ENCODE measurements around the gene ACTN2.
"Not testable (repeated sequence)": the region's sequence is repeated elsewhere in the genome, so short reads cannot be mapped to it uniquely, and the experiment has no call there.

Gene ACTN2

DNA sequence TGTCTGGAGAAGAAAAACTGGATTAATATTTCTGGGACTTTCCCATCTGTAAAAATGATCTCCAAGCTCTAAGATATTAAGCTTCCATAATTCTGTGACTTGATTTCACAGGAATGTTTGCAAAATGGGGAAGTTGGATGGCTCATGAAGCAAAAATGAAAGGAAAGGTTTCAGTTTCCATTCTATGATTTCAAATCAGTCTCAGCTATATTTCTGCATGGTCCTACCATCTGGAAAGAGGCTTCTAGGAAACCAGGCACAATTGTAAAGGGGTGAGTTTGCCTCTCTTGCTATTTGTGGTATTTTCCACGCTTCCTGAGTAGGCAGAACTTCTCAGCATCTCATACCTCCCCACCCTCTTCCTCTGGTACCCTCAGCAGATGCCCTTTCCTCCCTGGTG, 22.4 kb upstream of the ACTN2 start:
- Histone ChIP-seq H3K27ac (no peak overlapping the region), H4K20me1 (no peaks in the 10 kb centered on the region), H3K4me2 (no peak overlapping the region), H3K27me3 (no peaks in the 10 kb centered on the region), H3K9ac (no peak overlapping the region), H3K9me3 (no peaks in the 10 kb centered on the region), H3K4me1 (no peaks in the 10 kb centered on the region), H3K4me3 (no peak overlapping the region), H3K36me3 (no peaks in the 10 kb centered on the region)
- TF ChIP-seq Cebpa-rat (IDR thresholded peaks at IDR 0.05), result no peak

DNA sequence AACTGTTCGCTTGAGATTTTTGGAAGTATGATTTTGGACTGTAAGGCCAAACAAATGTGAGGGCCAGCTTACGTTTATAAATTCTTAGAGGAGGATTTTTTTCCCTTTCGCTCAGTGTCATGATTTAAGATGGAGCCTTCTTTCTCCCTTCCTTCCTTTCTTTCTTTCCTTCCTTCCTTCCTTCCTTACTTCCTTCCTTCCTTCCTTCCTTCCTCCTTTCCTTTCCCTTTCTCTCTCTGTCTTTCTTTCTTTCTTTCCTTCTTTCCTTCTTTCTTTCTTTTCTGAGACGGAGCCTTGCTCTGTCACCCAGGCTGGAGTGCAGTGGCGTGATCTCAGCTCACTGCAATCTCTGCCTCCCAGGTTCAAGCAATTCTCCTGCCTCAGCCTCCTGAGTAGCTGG, 17.4 kb upstream of the ACTN2 start:
- H3K27me3 ChIP-seq, H3K4me1 ChIP-seq, H3K4me3 ChIP-seq, H3K9me3 ChIP-seq, H3K36me3 ChIP-seq, H3K4me2 ChIP-seq, H4K20me1 ChIP-seq, H3K9ac ChIP-seq, H3K27ac ChIP-seq: not testable (repeated sequence)

DNA sequence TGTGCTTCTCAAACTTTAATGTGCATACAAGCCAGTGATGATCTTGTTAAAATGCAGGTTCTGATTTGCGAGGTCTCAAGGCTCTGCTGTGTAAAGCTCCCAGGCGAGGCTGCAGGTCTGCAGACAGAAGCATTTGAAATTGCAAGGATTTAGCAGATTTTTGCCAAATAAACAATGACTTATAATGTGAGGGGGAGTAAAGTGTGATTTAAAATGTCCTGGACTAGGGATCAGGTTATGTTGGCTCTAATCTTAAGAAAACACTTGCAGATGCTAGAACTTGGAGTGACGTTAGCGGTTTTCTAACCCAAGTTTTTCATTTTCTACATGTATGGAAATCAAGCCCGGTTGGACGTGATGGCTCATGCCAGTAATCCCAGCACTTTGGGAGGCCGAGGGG, 16.2 kb upstream of the ACTN2 start:
- Histone ChIP-seq H3K4me1 (no peaks in the 10 kb centered on the region), H3K27me3 (no peaks in the 10 kb centered on the region), H3K9me3 (no peaks in the 10 kb centered on the region), H3K27ac (no peak overlapping the region), H3K4me2 (no peak overlapping the region), H3K36me3 (no peaks in the 10 kb centered on the region), H4K20me1 (no peaks in the 10 kb centered on the region), H3K4me3 (no peak overlapping the region), H3K9ac (no peak overlapping the region)
- no peak for TF ChIP-seq Cebpa-rat (IDR thresholded peaks at IDR 0.05)

DNA sequence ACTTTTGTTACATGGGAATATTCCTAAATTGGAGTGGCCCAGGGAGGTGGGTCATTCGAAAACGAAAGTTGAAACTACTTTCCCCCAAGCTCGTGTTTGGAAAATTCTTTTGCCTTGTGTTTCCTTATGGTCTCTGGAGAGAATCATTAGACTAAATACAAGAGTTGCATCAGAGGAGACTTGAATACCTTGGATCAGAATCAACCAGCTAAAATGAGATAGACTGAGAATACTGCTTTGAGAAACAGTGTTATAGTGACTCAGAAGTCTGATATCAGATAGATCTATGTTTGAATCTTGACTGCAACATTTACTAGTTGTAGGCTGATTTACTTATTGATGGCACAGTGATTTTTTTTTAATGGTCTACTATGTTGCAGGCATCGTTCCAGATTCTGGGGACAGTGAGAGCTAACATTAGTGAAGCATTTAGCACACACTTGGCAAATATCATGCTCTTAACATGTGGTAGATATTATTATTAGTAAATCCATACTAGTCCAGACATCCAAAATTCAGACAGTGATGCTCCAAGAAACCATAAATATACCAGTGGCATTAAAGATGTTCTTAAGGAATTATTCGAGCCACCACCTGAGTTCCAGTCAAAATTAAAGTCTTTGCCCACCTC, 12.9 kb upstream of the ACTN2 start:
- Histone ChIP-seq H3K27me3 (no peaks in the 10 kb centered on the region), H3K36me3 (no peaks in the 10 kb centered on the region), H3K9me3 (no peaks in the 10 kb centered on the region), H3K9ac (no peak overlapping the region), H4K20me1 (no peaks in the 10 kb centered on the region), H3K4me1 (no peaks in the 10 kb centered on the region), H3K27ac (no peak overlapping the region), H3K4me2 (no peak overlapping the region), H3K4me3 (no peak overlapping the region)
- TF ChIP-seq Cebpa-rat (IDR thresholded peaks at IDR 0.05), result no peak

DNA sequence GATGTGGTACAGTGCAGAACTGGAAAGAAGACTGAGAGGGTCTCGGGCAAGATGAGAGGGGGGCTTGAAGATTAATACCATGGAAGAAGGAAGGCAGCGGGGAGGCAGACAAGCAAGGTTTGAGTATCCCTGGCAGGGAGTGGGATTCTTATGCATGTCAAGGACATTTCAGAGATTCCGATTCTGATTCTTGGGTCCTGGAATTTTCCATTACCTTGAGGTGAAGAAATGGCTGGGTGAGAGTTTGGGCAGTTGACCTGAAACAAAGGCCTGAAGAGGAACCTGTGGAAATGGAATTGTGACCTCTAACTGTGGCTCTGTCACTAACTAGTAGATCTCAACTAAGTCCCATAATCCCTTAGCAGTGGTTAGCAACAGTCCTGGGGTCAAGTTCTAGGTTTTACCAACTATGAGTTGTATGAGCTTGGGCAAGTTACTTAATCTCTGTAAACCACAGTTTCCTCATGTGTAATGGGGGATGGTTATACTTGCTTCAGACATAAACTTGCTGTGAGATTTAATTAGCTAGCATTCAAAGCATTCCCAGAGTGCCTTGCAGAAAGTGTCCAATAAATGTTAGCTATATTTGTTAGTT, 8.6 kb upstream of the ACTN2 start:
- no peak for TF ChIP-seq Cebpa-rat (IDR thresholded peaks at IDR 0.05)
- Histone ChIP-seq H3K9ac (no peak overlapping the region), H3K9me3 (no peaks in the 10 kb centered on the region), H4K20me1 (no peaks in the 10 kb centered on the region), H3K4me1 (no peaks in the 10 kb centered on the region), H3K4me3 (no peak overlapping the region), H3K36me3 (no peaks in the 10 kb centered on the region), H3K4me2 (no peak overlapping the region), H3K27me3 (no peaks in the 10 kb centered on the region), H3K27ac (no peak overlapping the region)

DNA sequence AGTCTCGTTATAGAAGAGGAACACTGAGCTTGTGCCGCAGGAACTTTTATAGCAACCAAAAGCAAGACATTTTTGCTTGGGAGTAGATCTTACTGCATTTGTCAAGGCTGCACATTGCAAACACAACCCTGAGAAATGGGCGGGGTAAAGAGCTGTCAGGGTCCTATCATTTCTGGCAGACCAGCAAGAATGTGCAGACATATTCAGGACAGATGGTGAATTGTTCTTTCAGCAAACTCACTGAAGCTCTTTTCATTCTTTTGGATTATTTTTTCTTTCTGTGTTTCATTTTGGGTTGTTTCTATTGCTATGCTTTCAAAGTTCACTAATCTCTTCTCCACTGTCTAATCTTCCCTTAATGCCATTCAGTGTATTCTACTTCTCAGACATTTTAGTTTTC, 5.1 kb upstream of the ACTN2 start:
- H3K9me3 ChIP-seq, result peaks cover 6% of the 10 kb centered on the region; the same call in 1 of the 2 replicates
- no peak overlapping the region for H3K4me3 ChIP-seq
- no peaks in the 10 kb centered on the region for H4K20me1 ChIP-seq
- H3K27ac ChIP-seq, result no peak overlapping the region
- no peak overlapping the region for H3K4me2 ChIP-seq
- no peaks in the 10 kb centered on the region for H3K4me1 ChIP-seq
- H3K36me3 ChIP-seq, result no peaks in the 10 kb centered on the region
- no peak overlapping the region for H3K9ac ChIP-seq
- TF ChIP-seq Cebpa-rat (IDR thresholded peaks at IDR 0.05), result no peak
- H3K27me3 ChIP-seq, result no peaks in the 10 kb centered on the region

DNA sequence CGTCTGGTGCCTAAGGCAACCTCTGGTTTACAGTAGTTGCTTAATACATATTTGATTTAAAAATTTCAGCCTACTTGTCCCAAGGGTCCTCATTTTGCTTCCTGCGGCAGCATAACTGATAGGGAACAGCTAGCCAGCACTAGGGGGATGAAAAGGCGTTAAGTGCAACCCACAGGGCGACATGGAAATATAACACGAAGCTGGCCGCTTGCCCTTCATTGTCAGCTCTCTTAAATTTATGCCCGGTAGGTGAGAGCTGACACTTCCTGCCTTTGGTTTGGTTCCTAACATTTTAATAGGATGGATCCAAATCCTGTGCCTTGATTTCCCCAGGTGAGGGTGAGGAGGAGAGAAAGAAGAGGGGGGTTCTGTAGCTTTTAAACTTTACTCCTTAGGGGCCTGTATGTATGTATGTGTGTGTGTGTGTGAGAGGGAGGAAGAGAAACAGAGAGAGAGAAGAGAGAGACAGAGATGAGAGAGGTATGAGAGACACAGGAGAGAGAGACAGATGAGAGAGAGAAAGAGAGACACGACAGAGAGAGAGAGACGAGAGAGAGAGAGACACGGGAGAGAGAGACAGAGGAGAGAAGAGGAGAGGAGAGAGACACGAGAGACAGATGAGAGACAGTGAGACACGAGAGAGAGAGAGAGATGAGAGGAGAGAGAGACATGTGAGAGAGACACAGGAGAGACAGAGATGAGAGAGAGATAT, 938 bp upstream of the ACTN2 start:
- H3K4me3 ChIP-seq, result no peak overlapping the region
- no peaks in the 10 kb centered on the region for H4K20me1 ChIP-seq
- H3K9me3 ChIP-seq, result peaks cover 15% of the 10 kb centered on the region
- no peaks in the 10 kb centered on the region for H3K27me3 ChIP-seq
- H3K9ac ChIP-seq, result no peak overlapping the region
- TF ChIP-seq Cebpa-rat (IDR thresholded peaks at IDR 0.05), result no peak
- no peak overlapping the region for H3K27ac ChIP-seq
- H3K4me1 ChIP-seq, result no peaks in the 10 kb centered on the region
- H3K36me3 ChIP-seq, result no peaks in the 10 kb centered on the region
- H3K4me2 ChIP-seq, result no peak overlapping the region

DNA sequence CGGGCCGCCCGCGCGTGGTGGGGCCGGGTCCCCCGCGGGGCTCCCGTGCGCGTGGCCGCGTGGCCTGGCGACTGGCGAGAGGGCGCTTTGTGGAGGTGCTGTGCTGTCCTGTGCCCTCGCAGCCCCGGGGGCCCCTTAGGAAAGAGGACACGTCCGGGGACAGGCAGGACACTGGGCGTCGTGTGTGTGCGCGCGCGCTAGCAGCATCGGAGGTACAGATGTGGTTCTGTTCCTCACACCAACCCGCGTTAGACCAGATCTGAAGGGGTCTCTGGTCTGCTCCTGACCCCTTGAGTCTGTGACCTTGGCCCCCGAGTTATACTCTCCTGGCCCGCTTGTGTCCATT, 489 bp downstream of the ACTN2 start:
- Histone ChIP-seq H3K9ac (no peak overlapping the region), H3K9me3 (peaks cover 15% of the 10 kb centered on the region), H3K4me3 (no peak overlapping the region), H3K27ac (no peak overlapping the region), H3K4me1 (no peaks in the 10 kb centered on the region), H3K36me3 (no peaks in the 10 kb centered on the region), H4K20me1 (no peaks in the 10 kb centered on the region), H3K27me3 (no peaks in the 10 kb centered on the region), H3K4me2 (no peak overlapping the region)
- TF ChIP-seq Cebpa-rat (IDR thresholded peaks at IDR 0.05), result no peak

DNA sequence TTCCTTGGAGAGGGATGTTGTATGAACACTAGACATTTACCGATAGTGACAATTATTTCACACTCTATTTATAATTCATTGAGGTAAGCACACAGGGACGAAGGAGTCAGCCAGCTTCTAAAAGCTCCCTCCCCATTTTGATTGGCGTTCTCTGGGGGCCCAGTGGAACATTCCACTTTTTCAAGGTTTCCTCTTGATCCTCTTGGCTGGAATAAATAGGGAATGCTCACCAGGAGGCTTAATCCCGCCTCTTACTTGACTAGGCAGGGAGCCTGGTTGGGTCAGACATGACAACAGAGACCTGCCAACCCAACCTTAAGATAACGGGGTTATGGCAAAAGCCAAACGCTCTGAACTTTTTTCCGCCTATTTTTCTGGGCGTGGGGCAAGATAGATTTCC, 974 bp downstream of the ACTN2 start:
- Histone ChIP-seq H3K9me3 (peaks cover 15% of the 10 kb centered on the region), H3K27ac (no peak overlapping the region), H4K20me1 (no peaks in the 10 kb centered on the region), H3K27me3 (no peaks in the 10 kb centered on the region), H3K4me2 (no peak overlapping the region), H3K36me3 (no peaks in the 10 kb centered on the region), H3K4me1 (no peaks in the 10 kb centered on the region), H3K4me3 (no peak overlapping the region), H3K9ac (no peak overlapping the region)
- TF ChIP-seq Cebpa-rat (IDR thresholded peaks at IDR 0.05), result no peak

DNA sequence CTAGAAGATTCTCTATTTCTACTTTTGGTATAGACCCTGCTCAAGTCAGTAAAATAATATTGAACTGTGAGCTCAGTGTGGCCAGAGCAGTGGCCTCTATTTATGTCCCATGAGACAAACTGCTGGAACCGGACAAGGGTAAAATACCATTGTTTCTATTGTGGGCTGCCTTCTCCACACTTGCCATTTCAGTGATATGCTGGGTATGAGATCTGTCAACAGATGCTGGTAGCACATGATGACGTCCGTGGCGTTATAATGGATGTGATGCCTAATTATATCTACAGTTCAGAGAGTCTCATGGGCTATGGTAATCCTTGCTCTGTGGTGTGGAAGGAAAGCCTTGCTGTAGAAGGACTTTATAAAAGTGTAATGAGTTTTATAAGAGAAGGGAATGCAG, 2.4 kb downstream of the ACTN2 start:
- Histone ChIP-seq H3K9ac (no peak overlapping the region), H3K4me3 (no peak overlapping the region), H3K4me1 (no peaks in the 10 kb centered on the region), H4K20me1 (no peaks in the 10 kb centered on the region), H3K36me3 (no peaks in the 10 kb centered on the region), H3K27me3 (no peaks in the 10 kb centered on the region), H3K27ac (no peak overlapping the region), H3K4me2 (no peak overlapping the region), H3K9me3 (peaks cover 15% of the 10 kb centered on the region)
- no peak for TF ChIP-seq Cebpa-rat (IDR thresholded peaks at IDR 0.05)

All from BLaER1 (cell line).